NCI-H187 (cell line): ENCODE measurements around the gene SMAD5.

Experiments
- DNase-seq, 2 experiments: peaks; one replicate each; lab custom pipeline; 2025; lab: John Stamatoyannopoulos, UW

SMAD5 gene

DNA sequence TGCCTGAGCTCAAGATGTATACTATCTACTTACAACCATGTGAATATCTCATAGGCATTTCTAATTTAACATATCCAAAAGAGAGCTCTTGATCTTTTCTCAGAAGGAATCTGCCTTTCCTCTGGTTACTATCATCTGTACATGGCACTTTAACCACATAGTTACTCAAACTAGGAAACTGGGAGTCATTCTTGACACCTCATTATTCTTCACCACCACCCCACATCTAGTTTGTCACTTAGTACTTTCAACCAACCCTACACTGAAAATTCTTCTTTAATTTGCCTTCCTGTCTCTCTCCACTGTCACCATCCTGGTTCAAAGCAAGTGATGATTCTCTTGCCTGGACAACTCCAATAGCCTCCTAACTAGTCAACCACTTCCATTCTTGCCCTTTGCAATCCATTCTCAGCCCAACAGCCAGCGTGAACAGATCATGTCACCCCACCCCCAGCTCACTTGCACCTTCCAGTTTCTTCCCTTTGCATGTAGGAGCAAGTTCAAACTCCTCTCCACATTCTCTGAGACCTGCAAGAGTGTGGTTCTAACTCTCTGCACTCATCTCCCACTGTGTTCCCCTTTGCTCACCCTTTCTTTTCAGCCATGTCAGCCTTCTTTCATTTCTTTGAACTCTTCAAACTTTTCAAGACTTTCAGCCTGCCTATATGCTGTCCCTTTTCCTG lies 17.3 kb upstream of the SMAD5 start:
- no peak for DNase-seq

GRCh38 chr5:136120529-136120928 lies 12.1 kb upstream of the SMAD5 start:
- no peak for DNase-seq

DNA sequence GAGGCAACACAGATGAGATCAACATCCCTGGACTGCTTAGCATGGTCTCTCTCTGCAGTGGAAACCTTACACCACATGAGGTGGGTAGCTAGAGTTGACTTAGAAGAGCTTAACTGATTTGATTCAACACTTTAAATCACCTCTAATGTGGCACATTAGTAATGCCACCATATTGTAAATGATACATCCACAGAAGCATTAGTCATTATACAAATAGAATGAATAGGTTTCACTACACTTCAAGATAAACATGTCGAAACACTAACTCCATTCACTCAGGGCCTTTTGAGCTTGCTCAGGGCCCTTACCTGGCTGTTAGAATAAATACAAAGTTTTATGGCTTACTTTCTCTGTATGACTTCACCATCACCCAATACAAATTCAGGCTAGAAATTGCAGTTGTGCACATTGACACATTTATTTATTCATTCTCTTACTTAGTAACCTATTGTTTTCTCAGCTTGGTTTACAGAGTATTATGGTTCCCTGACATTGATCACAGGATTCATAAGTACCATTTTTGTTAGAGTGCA lies 9.3 kb upstream of the SMAD5 start:
- no peak for DNase-seq

- DNase-seq = no peak
Observed at GRCh38 chr5:136127560-136127959, 5.1 kb upstream of the SMAD5 start.

DNA sequence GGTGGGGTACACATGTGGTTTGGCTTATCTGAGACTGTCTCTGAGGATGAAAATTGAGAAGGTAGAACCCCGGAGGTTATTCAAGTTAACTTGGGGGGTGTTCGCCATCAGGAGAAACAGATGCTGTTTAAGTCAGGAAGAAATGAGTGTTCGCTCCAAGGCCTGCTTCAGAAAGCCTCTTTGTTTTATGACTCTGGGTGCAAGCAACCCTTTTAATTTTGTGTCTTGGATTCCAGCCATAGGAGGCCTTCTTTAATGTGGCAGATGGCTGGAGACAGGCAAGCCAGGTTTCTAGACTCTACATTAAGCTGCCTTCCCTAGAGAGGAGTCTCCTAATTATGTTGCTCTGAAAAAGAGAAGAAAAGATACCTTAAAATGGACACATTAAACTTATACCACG lies 4.2 kb upstream of the SMAD5 start:
- no peak for DNase-seq

- DNase-seq = no peak
Observed at GRCh38 chr5:136129445-136129844, 3.2 kb upstream of the SMAD5 start.

GRCh38 chr5:136130581-136130980 lies 2.1 kb upstream of the SMAD5 start:
- no peak for DNase-seq

DNA sequence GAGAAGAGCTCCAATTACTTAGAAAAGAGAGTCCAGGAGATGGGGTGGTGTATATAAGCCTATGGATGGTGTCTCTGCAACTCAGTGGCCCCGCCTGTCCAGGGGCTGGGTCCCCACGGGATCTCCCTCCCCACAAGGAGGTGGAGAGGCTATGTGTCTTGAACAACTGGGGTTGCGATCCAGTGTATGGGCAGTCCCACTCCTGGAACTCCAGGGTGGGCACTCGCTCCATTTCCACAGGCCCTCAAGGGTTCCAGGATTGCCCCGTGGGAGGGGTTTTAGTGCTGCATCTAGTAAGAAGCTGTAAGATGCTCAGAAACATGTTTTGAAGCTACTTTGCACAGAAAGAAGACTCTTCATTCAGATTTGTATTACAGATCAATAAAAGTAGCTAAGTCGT lies 558 bp upstream of the SMAD5 start:
- no peak for DNase-seq

- peak in 1 of 2 experiments; percentile 21 for DNase-seq
Observed at GRCh38 chr5:136133222-136133921, 727 bp downstream of the SMAD5 start.

DNA sequence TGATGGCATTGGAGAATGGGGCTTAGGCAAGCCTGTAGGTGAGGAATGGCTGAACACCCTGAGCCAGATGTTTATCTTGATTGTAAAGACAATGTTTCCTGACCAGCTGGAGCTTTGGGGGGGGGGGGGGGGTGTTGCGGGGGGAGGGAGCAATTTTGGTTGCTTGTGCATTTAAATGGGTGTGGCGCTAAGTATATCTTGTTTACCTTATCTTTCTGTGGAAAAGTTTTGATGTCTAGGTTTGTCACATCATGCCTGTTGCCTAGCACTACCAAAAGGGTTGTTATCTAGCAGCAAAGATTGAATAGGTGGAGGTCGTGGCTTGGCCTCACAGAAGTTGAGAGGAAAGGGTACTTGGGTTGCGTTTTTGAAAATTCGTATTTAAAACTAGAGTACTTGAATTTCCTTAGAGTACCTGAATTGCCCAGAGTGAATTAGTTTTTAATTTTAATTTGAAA lies 1.3 kb downstream of the SMAD5 start:
- no peak for DNase-seq

- no peak for DNase-seq
Observed at GRCh38 chr5:136134653-136135052, 2.0 kb downstream of the SMAD5 start.

DNA sequence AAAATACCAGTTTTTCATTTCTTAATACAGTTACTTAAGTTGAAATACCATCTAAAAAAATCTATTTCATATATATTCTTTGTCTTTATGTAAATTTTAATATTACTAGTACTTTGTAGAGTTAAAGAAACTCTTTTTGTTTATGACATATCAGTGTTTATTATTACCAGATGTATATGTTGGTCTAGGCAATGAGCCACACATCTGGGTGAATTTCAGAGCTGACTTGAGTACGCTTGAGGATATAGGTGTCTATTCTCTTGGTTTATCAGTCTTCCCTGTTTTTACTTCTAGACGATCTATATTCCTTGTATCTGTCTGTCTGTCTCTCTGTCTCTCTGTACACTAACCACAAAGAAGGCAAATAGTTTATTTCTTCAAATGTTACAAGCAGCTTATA lies 2.9 kb downstream of the SMAD5 start:
- no peak for DNase-seq

GRCh38 chr5:136137497-136138220 lies 5.0 kb downstream of the SMAD5 start:
- DNase-seq = no peak

DNA sequence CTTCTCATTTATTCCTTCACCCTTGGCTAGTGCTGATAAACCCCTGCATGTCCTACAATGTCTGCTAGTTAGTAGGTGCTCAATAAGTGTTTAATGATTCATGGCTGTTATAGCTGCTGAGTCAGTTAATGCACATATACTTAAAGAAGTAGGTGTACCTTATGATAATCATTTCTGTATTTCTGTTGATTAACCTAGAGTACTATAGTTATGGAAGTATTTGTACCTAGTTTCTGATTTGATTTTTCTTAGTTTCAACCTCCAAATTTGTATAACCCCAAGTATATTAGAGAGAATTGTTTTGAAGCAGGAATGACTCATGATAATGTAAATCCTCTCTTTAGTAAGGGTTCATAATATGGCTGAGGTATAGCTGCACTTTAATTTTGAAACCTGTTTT lies 8.9 kb downstream of the SMAD5 start:
- DNase-seq = no peak

DNA sequence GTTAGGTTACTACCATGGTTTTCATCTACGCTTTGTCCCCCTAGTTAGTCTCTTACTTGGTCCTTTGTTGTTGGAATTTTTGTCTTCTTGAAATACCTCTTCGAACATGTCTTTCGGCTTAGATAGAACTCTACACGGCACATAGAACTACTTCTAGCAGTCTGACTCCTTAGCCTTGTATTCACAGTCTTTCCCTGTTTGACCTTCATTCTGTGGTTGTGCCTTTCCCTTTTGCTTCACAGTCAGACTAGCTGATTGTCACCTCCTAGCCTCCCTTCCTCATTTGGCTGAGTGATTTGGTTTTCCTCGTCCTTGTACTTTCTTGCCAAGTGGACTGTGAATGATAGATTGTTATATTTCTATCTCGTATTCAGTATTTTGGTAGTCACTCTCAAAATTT lies 10.7 kb downstream of the SMAD5 start:
- no peak for DNase-seq

GRCh38 chr5:136143763-136144162 lies 11.1 kb downstream of the SMAD5 start:
- DNase-seq = no peak

DNA sequence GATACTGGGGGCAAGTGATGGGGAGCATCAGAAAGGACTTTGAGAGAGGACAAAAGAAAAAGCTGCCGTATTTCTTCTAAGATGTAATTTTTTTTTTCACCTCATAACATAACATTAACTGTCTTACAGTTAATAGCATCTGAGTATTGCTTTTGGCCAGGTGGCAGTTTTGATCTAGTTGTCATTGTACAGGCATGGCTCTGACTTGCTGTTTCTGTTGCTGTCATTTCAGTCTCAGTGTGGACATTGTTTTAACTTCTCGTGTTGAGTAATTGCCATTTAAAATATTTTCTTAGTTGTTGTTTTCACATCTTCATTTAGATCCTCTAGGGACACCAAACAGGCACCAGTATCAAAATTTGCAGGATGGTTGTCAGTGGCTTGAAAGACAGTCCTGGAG lies 12.4 kb downstream of the SMAD5 start:
- no peak for DNase-seq

- no peak for DNase-seq
Observed at GRCh38 chr5:136146201-136146600, 13.6 kb downstream of the SMAD5 start.

GRCh38 chr5:136147632-136148031 lies 15.0 kb downstream of the SMAD5 start:
- DNase-seq = no peak

- no peak for DNase-seq
Observed at GRCh38 chr5:136149891-136150290, 17.2 kb downstream of the SMAD5 start.

GRCh38 chr5:136153581-136154236 lies 21.1 kb downstream of the SMAD5 start:
- no peak for DNase-seq

- no peak for DNase-seq
Observed at GRCh38 chr5:136155078-136155477, 22.4 kb downstream of the SMAD5 start.
